GM21786 (cell line): ENCODE results near the gene SKIC2.
"Not testable (repeated sequence)": the region's sequence is repeated elsewhere in the genome, so short reads cannot be mapped to it uniquely, and the experiment has no call there.

ENCODE experiments used
- ATAC-seq: cut with Tn5 transposase; IDR thresholded peaks from one replicate; pipeline ENCODE4 v1.9.1; 2021; ENCODE audit not compliant: unreplicated experiment

The SKIC2 gene

DNA sequence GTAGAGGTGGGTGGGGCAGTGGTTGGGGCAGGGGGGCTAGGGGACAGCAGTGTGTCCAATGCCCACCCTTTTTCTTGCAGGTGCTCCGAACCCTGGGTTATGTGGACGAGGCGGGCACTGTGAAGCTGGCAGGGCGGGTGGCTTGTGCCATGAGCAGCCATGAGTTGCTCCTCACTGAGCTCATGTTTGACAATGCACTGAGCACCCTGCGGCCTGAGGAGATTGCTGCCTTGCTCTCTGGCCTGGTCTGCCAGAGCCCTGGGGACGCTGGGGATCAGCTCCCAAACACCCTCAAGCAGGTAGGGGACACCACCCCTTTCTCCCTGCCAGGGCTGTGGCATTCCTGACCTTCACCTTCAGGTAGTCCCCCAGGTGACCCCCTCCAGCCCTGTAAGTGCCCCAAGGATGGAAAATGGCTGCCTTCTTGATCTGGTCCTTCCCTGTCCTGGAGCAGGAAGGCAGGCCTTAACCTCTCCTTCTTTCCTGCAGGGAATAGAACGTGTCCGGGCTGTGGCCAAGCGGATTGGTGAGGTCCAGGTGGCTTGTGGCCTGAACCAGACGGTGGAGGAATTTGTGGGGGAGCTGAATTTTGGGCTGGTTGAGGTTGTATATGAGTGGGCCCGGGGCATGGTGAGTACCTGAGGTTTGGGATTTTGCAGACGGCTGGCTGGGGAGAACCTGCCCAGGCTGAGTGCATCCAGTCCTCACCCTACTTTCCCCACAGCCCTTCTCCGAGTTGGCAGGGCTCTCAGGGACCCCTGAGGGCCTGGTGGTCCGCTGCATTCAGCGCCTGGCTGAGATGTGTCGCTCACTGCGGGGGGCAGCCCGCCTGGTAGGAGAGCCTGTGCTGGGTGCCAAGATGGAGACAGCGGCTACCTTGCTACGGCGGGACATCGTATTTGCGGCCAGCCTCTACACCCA, 10.1 kb downstream of the SKIC2 start:
- ATAC-seq, result no peak

- ATAC-seq, result no peak
Observed at GRCh38 chr6:31969712-31970603, 11.0 kb downstream of the SKIC2 start.

GRCh38 chr6:31970604-31971271, 11.8 kb downstream of the SKIC2 start:
- ATAC-seq, result no peak

DNA sequence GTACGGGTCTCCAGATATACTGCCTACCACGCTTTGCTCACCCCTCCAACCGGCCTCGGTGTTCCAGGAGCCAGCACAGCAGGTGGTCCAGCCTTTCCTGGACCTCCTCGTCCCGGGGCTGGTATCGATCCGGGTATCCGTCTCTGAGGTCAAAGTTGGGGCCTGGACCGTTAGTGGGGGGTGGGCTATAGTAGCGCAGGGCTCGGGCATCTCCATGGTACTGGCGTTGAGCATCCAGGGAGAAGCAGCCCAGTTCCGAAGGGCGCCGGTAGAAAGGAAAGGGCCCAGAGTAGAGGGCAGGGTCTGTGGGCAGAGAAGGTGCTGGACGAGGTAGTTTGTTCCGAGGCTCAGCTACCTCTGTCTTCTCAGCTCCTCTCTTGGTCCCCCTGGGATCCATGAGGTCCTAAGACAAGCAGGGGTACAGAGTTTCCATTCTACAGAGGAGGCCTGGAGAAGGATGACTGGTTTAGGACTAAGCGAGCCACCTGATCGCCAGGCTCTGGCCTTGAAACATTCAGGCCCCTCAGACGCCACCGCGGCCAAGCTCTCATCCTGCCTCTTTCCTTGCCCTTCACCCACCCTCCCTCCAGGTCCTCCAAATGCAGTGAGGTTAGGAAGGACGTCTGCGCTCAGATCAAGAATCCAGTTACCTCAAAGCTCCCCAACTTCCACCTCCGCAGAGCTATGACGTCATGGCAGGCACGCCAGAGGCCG, 12.5 kb downstream of the SKIC2 start:
- ATAC-seq, result peak; percentile 3

GRCh38 chr6:31971993-31972708, 13.2 kb downstream of the SKIC2 start, which contains the start of gene DXO:
Gene DXO (minus strand): TSS chr6:31972138. CDS start chr6:31971675, 463 bp downstream.
- ATAC-seq, result peak; percentile 86

GRCh38 chr6:31972709-31973350, 13.9 kb downstream of the SKIC2 start:
- ATAC-seq, result no peak

GRCh38 chr6:31976065-31976464, 17.1 kb downstream of the SKIC2 start:
- ATAC-seq, result not testable (repeated sequence)

- no peak for ATAC-seq
Observed at GRCh38 chr6:31977816-31978431, 18.9 kb downstream of the SKIC2 start.

DNA sequence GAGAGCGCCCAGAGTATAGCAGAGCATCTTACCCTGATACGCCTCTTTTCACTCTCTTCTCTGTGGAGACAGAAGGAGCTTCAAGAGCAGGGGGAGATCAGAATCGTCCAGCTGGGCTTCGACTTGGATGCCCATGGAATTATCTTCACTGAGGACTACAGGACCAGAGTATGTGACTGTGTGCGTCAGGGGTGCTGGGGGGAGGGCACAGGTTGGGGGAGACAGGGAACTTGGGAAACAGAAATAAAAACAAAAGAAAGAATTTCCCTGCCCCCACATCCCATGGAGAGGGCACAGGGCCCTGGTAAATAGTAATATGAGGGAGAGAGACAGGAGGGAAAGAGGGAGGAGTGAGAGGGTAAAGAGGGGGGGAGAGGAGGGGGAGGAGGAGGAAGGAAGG, 19.9 kb downstream of the SKIC2 start:
- no peak for ATAC-seq

DNA sequence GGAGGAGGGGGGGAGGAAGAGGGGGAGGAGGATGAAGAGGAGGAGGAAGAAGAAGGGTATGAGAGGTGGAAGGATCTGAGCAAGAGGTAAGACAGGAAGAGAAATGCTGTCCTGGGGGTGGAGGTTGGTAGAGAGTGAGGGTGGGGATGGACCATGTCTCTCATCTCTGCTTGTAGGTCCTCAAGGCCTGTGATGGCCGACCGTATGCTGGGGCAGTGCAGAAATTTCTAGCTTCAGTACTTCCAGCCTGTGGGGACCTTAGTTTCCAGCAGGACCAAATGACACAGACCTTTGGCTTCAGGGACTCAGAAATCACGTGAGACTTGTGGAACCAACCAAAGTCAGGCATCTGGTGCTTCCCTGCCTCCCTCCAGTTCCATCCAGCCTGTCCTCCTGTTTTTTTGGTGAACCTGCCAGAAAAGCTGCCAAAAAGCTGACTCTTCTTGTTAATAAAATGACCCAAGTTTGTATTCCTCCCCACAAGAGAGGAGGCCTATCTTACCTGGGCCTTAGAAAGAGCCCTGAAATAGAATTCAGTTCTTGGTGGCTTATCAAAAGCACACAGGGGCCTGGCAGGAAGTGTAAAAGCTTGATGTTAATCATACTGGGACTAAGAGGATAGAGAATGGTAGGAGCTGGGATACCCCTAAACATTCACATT, 20.4 kb downstream of the SKIC2 start:
- ATAC-seq, result no peak

- not testable (repeated sequence) for ATAC-seq
Observed at GRCh38 chr6:31980195-31980876, 21.4 kb downstream of the SKIC2 start.

GRCh38 chr6:31980998-31981397, 22.0 kb downstream of the SKIC2 start:
- ATAC-seq, result not testable (repeated sequence)

DNA sequence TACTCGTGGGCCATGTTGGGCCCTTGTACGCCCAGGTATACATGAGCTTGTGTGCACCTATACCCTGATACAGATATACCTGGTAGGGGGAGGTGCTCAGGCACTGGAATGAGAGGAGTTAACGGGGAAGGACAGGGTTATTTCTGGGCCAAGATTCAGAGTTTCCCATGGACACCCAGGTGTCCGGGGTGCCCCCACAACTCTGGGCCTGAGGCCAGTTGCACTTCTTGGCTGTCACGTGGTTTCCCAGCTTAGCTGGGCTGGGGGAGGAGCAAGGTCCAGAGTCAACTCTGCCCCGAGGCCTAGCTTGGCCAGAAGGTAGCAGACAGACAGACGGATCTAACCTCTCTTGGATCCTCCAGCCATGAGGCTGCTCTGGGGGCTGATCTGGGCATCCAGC, 22.8 kb downstream of the SKIC2 start, which contains the start of gene C4A:
Gene C4A, plus strand, starts transcription at position 314 of the 400 bp plus-strand sequence. Its CDS starts 51 bp downstream, at position 365.
- ATAC-seq, result not testable (repeated sequence)

- not testable (repeated sequence) for ATAC-seq
Observed at GRCh38 chr6:31989363-31989762, 30.4 kb downstream of the SKIC2 start.

DNA sequence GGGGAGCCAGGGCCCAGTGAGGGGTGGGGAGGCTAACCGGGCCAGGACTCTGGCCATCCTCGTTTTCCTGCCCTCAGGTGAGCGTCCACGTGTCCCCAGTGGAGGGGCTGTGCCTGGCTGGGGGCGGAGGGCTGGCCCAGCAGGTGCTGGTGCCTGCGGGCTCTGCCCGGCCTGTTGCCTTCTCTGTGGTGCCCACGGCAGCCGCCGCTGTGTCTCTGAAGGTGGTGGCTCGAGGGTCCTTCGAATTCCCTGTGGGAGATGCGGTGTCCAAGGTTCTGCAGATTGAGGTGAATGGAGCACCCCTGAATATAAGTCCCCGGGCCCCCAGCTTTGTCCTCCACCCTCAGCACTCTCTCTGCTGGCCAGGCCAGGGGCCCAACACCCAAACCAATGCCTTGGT, 35.4 kb downstream of the SKIC2 start:
- not testable (repeated sequence) for ATAC-seq

- not testable (repeated sequence) for ATAC-seq
Observed at GRCh38 chr6:31996385-31996784, 37.4 kb downstream of the SKIC2 start.

DNA sequence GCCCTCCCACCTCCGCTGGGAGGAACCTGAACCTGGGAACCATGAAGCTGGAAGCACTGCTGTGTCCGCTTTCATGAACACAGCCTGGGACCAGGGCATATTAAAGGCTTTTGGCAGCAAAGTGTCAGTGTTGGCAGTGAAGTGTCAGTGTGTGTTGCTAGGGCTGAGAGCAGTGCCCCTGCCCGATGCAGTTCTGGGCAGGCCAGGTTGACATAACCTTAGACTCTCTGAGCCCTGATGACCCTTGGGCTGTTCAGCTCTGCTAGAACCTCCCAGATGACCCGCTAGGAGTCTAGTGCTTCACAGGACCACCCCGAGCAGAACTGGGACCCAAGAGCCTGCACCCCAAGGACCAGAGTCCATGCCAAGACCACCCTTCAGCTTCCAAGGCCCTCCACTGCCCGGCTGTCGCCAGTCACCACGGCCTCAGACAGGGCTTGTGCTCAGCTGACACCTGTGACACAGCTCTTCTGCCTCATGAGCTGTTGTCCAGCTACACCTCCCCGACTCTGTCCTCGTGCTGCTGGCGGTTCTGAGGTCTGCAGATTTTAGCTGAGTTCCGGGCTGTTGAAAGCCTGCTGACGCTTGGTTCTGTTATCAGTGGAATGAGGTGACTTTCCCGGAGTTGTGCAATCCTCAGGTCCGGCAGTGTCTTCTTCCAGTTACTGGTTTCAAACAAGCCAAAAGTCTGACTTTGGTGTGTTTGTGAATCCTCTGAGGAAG, 43.7 kb downstream of the SKIC2 start:
- ATAC-seq, result not testable (repeated sequence)
